GM12892 (cell line): ENCODE measurements around the gene WNT7B.

ENCODE experiments used
- POLR2A ChIP-seq: IDR thresholded peaks from 2 replicates; pipeline ENCODE4 v1.6.1; 2011; ENCODE audit warnings: low read depth, low read length, control low read depth
- POLR2AphosphoS5 ChIP-seq: IDR thresholded peaks from 2 replicates; pipeline ENCODE4 v1.6.1; 2011; ENCODE audit warnings: low read depth, low read length, control low read depth
- TAF1 ChIP-seq: IDR thresholded peaks from 2 replicates; pipeline ENCODE4 v1.6.1; 2011; ENCODE audit warnings: low read depth, mild to moderate bottlenecking, control low read depth, low read length, borderline replicate concordance

DNA sequence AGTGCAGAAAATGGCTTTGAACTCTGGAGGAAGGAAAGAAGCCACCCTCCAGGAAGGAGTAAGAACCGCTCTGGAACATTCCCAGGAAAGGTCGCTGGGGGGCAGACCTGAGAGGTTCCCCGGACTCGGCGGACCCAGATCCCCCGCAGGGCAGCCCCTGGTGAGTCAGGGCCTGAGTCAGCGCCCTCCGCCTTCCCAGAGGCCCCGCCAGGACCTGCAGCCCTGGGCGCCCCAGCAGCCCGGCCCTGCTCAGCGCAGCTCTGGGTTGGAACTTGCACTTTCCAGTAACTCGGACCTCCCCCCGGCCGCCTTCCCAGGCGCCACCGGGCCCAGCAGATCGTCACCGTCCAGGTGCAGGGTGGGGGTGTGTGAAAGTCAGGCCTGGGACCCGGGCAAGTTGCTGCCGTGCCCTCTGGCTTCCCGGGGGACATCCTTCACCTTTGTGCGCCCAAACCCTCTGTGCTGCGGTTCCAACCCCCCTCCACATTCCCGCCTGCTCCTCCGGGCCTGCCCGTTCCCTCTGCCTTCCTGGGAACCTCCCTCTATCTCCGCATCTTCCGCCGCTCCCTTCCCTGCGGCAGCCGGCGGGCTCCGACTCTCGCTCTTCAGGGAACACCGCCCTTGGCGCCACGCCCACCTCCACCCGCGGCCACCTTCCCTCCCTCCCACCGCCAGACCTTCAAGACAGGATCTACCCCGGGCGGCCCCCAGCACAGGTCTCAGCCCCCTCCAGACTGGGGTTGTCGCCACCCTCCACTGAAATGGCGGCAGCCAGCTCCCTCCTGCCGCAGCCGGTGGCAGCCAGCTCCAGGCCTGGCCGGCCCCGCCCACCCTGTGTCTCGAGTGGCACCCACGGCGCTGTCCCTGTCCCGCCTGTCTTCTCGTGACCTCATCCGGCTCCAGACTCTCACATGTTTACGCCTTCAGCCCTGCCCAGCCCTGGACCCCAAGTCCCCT, 36.8 kb upstream of the WNT7B start:
- TF ChIP-seq POLR2A (peak; percentile 5; the same call in 1 of the 2 replicates), POLR2AphosphoS5 (no peak; the same call in 1 of the 2 replicates), TAF1 (no peak)
